Measurements from ENCODE around the gene GNA14.

Gene GNA14

DNA sequence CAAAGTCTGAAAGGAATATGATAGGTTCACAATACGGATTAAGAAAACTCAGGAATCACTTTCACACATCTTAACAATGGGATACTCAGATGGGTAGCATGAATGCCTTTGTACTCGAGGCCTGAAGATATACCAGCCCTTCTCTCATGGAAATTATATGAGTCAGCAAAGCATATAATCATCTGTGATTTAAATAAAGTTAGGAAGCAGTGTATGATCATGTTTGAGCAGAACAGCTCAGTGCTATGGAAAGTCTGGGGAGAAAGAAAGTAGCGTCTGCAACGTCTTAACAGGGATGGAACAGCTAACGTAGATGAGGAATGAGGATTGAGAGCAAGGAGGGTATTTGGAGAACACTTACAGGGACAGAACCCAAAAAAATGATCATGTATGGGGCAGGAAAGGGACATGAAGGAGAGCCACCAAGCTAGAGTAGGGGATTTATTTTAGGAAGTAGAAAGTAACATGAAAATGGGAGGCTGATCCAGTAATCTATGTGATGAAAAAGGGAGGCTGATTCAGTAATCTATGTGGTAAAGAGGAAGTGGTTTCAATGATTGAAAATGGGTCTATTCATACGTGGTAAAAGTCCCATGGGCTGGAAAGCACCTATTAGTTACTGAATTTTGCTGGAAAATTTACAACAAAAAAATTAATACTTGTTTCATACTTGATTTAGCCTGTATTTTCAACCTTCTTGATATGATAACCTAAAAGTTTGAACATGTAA lies 85.9 kb downstream of the GNA14 start:
- TF ChIP-seq, protein P1, sequence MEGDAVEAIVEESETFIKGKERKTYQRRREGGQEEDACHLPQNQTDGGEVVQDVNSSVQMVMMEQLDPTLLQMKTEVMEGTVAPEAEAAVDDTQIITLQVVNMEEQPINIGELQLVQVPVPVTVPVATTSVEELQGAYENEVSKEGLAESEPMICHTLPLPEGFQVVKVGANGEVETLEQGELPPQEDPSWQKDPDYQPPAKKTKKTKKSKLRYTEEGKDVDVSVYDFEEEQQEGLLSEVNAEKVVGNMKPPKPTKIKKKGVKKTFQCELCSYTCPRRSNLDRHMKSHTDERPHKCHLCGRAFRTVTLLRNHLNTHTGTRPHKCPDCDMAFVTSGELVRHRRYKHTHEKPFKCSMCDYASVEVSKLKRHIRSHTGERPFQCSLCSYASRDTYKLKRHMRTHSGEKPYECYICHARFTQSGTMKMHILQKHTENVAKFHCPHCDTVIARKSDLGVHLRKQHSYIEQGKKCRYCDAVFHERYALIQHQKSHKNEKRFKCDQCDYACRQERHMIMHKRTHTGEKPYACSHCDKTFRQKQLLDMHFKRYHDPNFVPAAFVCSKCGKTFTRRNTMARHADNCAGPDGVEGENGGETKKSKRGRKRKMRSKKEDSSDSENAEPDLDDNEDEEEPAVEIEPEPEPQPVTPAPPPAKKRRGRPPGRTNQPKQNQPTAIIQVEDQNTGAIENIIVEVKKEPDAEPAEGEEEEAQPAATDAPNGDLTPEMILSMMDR (IDR thresholded peaks at IDR 0.05; ENCODE audit: extremely low read depth, missing control alignments) = no peak
- no peak for DNase-seq (ENCODE audit: low spot score)

DNA sequence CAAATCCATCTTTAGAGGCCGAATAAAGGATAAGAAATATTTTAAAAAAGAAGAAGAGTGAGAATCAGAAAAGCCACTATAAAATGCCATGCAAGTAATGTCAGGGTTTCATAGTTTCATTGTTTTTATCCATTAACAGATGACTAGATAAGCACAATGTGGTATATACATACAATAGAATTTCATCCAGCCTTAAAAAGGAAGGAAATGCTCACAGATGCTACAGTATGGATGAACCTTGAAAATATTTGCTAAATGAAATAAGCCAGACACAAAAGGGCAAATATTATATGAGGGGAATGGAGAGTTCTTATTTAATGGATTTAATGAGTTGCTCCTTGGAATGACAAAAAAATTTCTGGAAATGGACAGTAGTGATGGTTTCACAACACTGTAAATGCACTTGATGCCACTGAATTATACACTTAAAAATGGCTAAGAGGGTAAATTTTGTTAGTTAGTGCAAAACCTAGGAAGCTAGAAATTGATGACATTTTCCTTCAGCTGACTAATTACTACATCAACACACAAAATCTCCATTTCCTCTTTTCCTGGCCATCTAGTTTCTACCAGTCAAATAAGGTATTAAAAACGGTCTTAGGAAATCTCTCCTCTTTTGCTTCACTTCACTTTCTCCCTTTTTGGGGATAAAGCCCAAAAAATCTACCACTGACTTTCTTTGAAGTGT lies 86.6 kb downstream of the GNA14 start:
- TF ChIP-seq, protein P1 (IDR thresholded peaks at IDR 0.05; ENCODE audit: extremely low read depth, missing control alignments) = no peak

DNA sequence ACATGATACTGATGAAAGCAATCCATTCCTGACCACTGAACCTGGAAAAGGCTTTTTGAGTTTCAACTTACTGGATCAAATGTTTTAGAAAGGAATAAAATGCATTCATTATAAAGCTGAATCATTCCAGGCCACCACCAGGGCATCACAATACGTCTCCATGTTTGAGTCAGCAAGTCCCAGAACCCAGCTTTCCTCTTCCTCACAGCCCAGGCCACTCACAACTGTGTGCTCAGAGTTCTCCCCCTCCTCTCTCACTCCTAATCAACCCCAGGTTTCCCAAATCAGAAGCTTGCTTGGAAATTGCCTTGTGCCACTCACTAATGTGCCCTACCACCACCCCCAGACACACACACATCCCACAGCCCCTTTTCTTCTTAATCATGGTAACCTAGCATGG lies 91.7 kb downstream of the GNA14 start:
- DNase-seq (ENCODE audit: low spot score) = no peak
- TF ChIP-seq, protein P1 (IDR thresholded peaks at IDR 0.05; ENCODE audit: extremely low read depth, missing control alignments) = no peak

More for the DNA sequence above, 86.6 kb downstream of the GNA14 start:
- no peak for DNase-seq (ENCODE audit: low spot score)

GRCh38 chr9:77554586-77555105 lies 93.5 kb downstream of the GNA14 start:
- TF ChIP-seq, protein P1 (IDR thresholded peaks at IDR 0.05; ENCODE audit: extremely low read depth, missing control alignments) = no peak
- no peak for DNase-seq (ENCODE audit: low spot score)

- TF ChIP-seq, protein P1 (IDR thresholded peaks at IDR 0.05; ENCODE audit: extremely low read depth, missing control alignments) = no peak
- DNase-seq (ENCODE audit: low spot score) = no peak
These were observed 100.9 kb downstream of the GNA14 start for GRCh38 chr9:77547106-77547730.

GRCh38 chr9:77546376-77546950 lies 101.7 kb downstream of the GNA14 start:
- DNase-seq (ENCODE audit: low spot score) = no peak
- TF ChIP-seq, protein P1 (IDR thresholded peaks at IDR 0.05; ENCODE audit: extremely low read depth, missing control alignments) = no peak
